GM19238 (cell line): Measurements from ENCODE around the gene TVP23A.
"Not testable (repeated sequence)": the region's sequence is repeated elsewhere in the genome, so short reads cannot be mapped to it uniquely, and the experiment has no call there.

Experiments used
- DNase-seq: peaks from one replicate; pipeline ENCODE4 v3.0.0; 2011; ENCODE audit warnings: low spot score; ENCODE audit not compliant: insufficient read length

TVP23A gene

GRCh38 chr16:10752843-10753523 is 65.6 kb downstream of the TVP23A start:
- DNase-seq, result peak; percentile 17

DNA sequence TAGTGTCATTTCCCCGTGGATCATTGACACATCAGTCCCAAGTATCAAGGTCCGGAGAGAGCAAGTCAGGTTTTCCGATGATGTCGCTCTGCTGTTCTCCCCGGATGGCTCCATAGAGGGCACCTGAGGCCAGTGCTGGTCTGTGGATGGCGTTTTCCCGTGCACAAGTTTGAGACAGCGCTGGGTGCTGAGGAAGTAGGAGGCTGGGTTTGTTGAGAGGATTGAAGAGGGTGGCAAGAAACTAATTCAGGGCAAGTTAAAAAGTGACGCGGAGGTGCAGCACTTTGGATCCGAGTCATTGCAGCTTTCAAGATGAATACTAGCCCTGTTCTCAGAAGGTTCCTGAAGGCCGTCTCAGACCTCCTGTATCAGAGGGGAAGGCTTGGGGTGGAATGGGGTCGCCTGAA is 67.3 kb downstream of the TVP23A start:
- no peak for DNase-seq

DNA sequence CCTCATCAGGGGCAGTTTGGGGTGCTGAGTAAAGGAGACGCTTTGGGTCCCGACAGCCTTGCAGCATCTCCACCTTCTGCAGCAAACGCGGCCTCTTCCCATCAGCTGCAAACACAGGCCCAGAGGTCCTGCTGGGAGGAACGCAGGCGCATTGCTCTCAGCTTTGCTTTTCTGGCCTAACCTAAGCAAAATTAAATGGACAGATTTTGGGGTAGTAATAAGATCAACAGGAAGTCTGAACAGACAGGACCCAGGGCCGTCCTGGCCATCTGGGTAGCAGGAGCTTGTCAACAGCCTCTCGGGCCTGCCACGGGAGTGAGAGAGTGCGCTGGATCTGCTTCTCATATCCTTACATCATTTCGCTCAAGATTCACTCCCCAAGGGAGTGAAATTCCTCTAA is 67.8 kb downstream of the TVP23A start:
- DNase-seq, result no peak

DNA sequence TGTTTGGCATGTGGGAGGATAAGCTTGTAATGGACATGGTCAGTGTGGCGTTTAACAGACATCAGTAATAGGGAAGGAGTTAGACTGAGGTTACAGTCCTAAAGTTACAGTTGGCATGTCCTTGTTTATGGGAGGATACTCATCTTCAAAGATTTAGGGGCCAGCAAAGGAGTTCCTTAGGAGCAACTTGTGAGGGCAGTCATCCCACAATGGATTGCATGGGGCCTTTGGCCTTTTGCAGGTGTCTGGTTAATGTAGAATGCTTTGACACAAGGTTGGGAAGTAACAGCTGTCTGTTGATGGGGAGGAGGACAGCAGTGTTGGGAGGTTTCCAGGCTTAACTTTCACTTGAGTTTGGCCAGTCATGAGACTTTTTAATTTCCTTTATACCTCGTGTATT is 72.8 kb downstream of the TVP23A start:
- no peak for DNase-seq

DNA sequence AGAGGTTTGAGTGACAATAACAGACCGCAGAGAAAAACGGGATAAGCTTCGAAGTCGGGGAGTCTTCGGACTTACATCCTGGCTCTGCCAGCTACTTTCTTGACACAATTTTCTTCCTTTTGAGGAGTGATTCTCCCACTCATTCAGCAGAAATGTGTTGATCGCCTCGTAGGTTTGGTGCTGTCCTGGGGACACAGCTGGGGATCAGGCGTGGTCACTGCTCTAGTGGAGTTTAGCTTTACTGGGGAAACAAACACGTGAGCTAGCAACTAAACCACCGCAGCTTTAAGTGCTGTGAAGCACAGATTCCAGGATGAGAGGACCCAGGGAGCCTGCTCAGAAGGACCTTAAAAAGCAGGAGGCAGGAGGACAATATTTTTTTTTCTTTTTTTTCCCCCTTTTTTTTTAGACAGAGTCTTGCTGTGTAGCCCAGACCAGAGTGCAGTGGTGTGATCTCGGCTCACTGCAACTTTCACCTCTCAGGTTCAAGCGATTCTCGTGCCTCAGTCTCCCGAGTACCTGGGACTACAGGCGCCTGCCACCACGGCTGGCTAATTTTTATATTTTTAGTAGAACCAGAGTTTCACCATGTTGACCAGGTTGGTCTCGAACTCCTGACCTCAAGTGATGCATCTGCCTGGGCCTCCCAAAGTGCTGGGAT is 74.1 kb downstream of the TVP23A start:
- DNase-seq, result no peak

DNA sequence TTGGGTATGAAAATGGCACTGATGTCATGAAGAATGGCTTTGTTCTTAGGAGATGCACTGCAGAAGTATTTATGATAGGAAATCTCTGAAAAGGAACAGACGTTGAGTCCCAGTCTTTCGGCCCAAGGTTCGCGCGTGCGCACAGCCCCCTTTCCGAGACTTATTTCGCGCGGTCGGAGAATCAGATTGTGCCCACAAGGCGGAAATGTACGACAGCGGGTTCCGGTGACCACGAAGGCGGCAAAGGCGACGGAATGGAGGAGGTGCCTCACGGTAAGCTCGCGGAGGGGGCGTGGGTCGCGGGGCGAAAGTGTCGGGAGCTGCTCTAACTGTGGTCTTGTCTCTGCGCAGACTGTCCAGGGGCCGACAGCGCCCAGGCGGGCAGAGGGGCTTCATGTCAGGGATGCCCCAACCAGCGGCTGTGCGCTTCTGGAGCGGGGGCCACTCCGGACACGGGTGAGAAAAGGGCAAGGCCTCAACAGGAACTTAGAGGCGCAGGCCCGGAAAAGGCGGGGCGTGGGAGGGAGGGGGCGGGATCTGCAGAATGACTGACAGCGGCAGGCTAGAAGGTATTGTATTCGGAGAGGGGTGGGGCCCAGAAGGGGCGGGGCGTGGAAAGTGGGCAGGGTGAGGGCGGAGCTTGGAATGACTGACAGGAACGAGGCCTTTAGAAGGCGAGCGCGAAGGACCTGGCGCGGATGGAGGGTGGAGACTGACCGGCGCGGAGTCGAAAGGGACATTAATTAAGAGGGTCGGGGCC is 74.8 kb downstream of the TVP23A start, which contains the start of gene NUBP1:
Gene NUBP1, plus strand, starts transcription at position 233 of the 760 bp plus-strand sequence. Its CDS starts 22 bp downstream, at position 255.
- DNase-seq, result peak; percentile 91

DNA sequence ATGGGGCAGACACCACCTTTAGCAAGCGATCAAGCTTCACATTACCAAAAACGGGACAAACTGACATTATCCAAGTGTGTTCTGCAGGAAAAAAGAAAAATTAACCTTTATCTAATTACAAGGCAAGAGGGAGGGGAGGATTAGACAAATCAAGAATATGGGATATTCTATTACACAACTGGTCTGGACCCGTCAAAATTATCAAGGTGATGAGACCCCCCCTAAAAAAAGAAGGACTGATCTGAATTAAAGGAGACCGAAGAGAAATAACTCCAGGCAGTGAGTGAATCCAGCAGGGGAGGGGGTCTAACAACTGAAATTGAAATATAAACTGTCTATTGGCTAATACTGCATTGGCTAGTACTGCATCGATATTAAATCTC is 75.4 kb downstream of the TVP23A start:
- DNase-seq, result no peak

- DNase-seq, result no peak
Observed at GRCh38 chr16:10741844-10742243, 76.8 kb downstream of the TVP23A start.

GRCh38 chr16:10741249-10741648 is 77.3 kb downstream of the TVP23A start:
- not testable (repeated sequence) for DNase-seq

- DNase-seq, result no peak
Observed at GRCh38 chr16:10740845-10741208, 77.8 kb downstream of the TVP23A start.

- no peak for DNase-seq
Observed at GRCh38 chr16:10740000-10740844, 78.4 kb downstream of the TVP23A start.

DNA sequence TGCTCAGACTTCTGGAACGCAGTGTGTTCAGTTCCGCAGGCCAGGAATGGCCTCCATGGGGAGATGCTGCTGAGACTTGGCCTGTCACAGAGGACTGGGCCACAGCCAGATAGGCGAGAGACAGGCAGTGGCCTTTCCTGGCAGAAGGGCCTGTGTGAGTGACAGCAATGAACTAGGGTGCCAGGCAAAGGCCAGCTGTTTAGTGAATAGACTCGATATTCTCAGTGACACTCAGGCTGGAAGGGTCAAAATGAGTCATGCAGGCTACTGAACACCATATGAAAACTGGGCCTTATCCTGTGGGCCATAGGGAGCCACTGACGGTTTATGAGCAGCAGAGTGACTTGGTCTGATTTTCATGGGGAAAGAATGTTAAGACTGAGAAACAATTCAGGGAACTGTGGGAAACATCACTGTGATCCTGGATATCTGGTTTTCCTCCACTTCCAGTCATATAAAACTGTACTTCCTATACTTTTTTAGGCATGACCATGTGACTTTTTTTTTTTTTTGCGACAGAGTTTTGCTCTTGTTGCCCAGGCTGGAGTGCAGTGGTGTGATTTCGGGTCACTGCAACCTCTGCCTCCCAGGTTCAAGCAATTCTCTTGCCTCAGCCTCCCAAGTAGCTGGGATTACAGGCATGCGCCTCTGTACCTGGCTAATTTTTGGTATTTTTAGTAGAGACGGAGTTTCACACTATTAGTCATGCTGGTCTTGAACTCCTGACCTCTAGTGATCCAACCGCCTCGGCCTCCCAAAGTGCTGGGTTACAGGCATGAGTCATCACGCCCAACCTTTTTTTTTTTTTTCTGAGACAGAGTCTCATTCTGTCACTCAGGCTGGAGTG is 80.1 kb downstream of the TVP23A start:
- no peak for DNase-seq

DNA sequence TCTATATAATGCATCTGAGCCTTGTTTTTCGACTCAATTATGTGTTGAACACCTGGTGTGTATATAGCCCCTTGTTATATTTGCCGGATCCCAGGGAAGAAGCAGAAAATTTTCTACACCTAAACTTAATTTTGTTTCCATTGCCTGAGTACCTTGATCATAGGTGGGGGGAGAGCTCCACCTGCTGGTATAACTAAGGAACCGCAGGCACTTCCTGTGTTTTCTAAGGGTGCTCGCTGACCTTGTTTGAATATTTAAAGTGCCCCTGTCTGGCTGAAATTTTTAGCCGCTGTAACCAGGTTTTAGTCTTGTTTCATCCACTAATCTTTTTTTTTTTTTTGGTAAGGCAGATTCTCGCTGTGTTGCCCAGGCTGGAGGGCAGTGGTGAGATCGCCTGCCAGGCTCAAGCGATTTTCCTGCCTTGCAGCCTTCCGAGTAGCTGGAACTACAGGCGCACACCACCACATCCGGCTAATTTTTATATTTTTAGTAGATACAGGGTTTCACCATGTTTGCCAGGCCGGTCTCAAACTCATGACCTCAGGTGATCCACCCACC is 81.4 kb downstream of the TVP23A start:
- peak; percentile 51 for DNase-seq

- DNase-seq, result no peak
Observed at GRCh38 chr16:10731790-10732189, 86.8 kb downstream of the TVP23A start.

- DNase-seq, result no peak
Observed at GRCh38 chr16:10729104-10730048, 89.2 kb downstream of the TVP23A start.

DNA sequence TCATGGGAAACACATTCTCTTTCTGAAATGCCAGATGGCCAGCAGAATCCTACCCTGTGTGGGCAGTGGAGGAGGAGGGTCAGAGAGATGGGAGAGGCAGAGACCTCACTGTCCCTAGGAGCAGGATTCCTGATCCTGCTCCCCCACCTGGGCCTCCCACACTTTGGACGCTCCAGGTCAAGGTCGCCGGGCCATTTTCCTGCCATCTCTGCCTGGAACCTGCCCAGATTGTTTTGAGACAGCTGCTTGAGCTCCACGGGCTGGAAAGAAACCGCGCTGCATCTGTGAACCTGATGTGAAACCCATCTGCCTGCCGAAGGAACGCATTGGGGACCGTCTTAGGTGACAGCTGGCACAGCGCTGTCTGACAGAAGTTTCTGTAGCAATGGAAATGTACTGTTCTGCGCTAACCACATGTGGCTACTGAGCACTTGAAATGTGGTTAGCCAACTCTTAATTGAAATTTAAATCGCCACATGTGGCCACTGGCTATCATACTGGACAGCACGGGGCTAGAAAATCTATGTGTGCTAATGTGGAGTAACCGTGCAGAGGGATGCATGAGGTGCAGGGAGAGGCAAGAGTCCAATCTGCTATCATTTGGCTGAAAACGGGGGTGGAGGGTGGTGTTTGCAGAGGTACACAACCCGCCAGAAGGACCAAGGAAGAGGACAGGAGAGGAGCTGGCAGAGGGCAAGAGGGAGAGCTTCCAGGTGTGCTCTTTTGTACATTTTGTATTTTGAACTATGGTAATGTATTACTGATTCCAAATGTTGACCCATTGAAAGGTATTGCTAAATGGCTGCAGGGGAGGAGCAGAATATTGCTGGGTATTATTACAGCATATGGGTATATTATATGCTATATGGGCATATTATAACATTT is 90.3 kb downstream of the TVP23A start:
- no peak for DNase-seq
